Ovary (tissue), 3 donors: ENCODE measurements around the gene RAD50.

ENCODE experiments used
- EP300 ChIP-seq: sonication (generic); formaldehyde crosslinking; IDR thresholded peaks from one replicate; pipeline ENCODE4 v1.6.1; 2017; ENCODE audit warnings: antibody characterized with exemption
- POLR2A ChIP-seq: fragments of 450-650 bp; IDR thresholded peaks from one replicate; pipeline ENCODE4 v1.6.1; 2017; ENCODE audit warnings: antibody characterized with exemption, mild to moderate bottlenecking, moderate library complexity
- TF ChIP-seq, protein P1 (sequence below), 3 donors: fragments of 450-650 bp in 2 of 3; fragments of 200-600 bp in 1 of 3; IDR thresholded peaks; one replicate each; pipeline versions ENCODE4 v1.5.1 to v1.8.0; 2016 to 2022; ENCODE audit warnings: antibody characterized with exemption in 3 of 3, mild to moderate bottlenecking in 1 of 3
- donor health status: DM: no; HTN: no; CAD: no.

- TF ChIP-seq, protein P1, sequence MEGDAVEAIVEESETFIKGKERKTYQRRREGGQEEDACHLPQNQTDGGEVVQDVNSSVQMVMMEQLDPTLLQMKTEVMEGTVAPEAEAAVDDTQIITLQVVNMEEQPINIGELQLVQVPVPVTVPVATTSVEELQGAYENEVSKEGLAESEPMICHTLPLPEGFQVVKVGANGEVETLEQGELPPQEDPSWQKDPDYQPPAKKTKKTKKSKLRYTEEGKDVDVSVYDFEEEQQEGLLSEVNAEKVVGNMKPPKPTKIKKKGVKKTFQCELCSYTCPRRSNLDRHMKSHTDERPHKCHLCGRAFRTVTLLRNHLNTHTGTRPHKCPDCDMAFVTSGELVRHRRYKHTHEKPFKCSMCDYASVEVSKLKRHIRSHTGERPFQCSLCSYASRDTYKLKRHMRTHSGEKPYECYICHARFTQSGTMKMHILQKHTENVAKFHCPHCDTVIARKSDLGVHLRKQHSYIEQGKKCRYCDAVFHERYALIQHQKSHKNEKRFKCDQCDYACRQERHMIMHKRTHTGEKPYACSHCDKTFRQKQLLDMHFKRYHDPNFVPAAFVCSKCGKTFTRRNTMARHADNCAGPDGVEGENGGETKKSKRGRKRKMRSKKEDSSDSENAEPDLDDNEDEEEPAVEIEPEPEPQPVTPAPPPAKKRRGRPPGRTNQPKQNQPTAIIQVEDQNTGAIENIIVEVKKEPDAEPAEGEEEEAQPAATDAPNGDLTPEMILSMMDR (IDR thresholded peaks at IDR 0.05): no peak
- TF ChIP-seq EP300 (no peak), POLR2A (no peak)
Measured at GRCh38 chr5:132692632-132692967, 135.8 kb downstream of the RAD50 start.
